ENCODE results near the gene PPM1N.

The PPM1N gene

GRCh38 chr19:45492627-45493470 lies 5.4 kb upstream of the PPM1N start:
- peak; percentile 74 for DNase-seq

GRCh38 chr19:45494261-45494916 lies 3.9 kb upstream of the PPM1N start:
- no peak for DNase-seq

- no peak for DNase-seq
Observed at GRCh38 chr19:45495178-45495577, 3.1 kb upstream of the PPM1N start.

- peak; percentile 52 for DNase-seq
Observed at GRCh38 chr19:45496349-45496953, 1.8 kb upstream of the PPM1N start.

GRCh38 chr19:45497791-45498190 lies 452 bp upstream of the PPM1N start:
- DNase-seq, result no peak

- DNase-seq, result peak; percentile 77
Observed at GRCh38 chr19:45499196-45500180, 1.2 kb downstream of the PPM1N start.

GRCh38 chr19:45500918-45501729 lies 2.9 kb downstream of the PPM1N start:
- DNase-seq, result no peak

GRCh38 chr19:45501730-45502014 lies 3.4 kb downstream of the PPM1N start:
- no peak for DNase-seq

GRCh38 chr19:45502111-45502510 lies 3.9 kb downstream of the PPM1N start:
- DNase-seq, result no peak

GRCh38 chr19:45503909-45504308 lies 5.7 kb downstream of the PPM1N start:
- no peak for DNase-seq

- DNase-seq, result no peak
Observed at GRCh38 chr19:45505151-45505995, 7.1 kb downstream of the PPM1N start.

GRCh38 chr19:45505996-45506245 lies 7.7 kb downstream of the PPM1N start:
- DNase-seq, result no peak

GRCh38 chr19:45506246-45506988 lies 8.2 kb downstream of the PPM1N start:
- peak; percentile 95 for DNase-seq

- DNase-seq, result peak; percentile 96
Observed at GRCh38 chr19:45506989-45507871, 9.0 kb downstream of the PPM1N start, which contains the start of gene VASP. VASP (plus strand) TSS chr19:45507479; CDS start chr19:45507772, 293 bp downstream.

GRCh38 chr19:45507872-45508416 lies 9.7 kb downstream of the PPM1N start:
- peak; percentile 32 for DNase-seq

GRCh38 chr19:45508417-45508860 lies 10.2 kb downstream of the PPM1N start:
- peak; percentile 38 for DNase-seq

- DNase-seq, result peak; percentile 73
Observed at GRCh38 chr19:45508861-45509691, 10.8 kb downstream of the PPM1N start.

- DNase-seq, result no peak
Observed at GRCh38 chr19:45509692-45510015, 11.4 kb downstream of the PPM1N start.
